ENCODE measurements around the gene MYH11.
"Not testable (repeated sequence)": the region's sequence is repeated elsewhere in the genome, so short reads cannot be mapped to it uniquely, and the experiment has no call there.

Gene MYH11

GRCh38 chr16:15703029-15703736 lies 153.6 kb downstream of the MYH11 start:
- Histone ChIP-seq H3K27ac (no peak overlapping the region), H3K9ac (no peak overlapping the region), H3K4me3 (no peak overlapping the region), H3K4me1 (peaks cover 23% of the 10 kb centered on the region), H4K20me1 (0 out of 2 replicates have a peak, but pooled peaks cover 10% of the 10 kb centered on the region), H3K4me2 (no peak overlapping the region), H3K9me3 (no peaks in the 10 kb centered on the region), H3K36me3 (peaks cover 98% of the 10 kb centered on the region), H3K27me3 (no peaks in the 10 kb centered on the region)
- TF ChIP-seq Cebpa-rat (IDR thresholded peaks at IDR 0.05): no peak

GRCh38 chr16:15701975-15702970 lies 154.6 kb downstream of the MYH11 start:
- H3K36me3 ChIP-seq: peaks cover 98% of the 10 kb centered on the region
- peaks cover 23% of the 10 kb centered on the region for H3K4me1 ChIP-seq

GRCh38 chr16:15701367-15701766 lies 155.5 kb downstream of the MYH11 start:
- H3K36me3 ChIP-seq: peaks cover 98% of the 10 kb centered on the region
- H3K27me3 ChIP-seq: no peaks in the 10 kb centered on the region
- H3K27ac ChIP-seq: no peak overlapping the region
- no peak overlapping the region for H3K9ac ChIP-seq
- H3K4me2 ChIP-seq: no peak overlapping the region
- no peak for TF ChIP-seq Cebpa-rat (IDR thresholded peaks at IDR 0.05)
- peaks cover 23% of the 10 kb centered on the region for H3K4me1 ChIP-seq
- no peaks in the 10 kb centered on the region for H3K9me3 ChIP-seq
- H4K20me1 ChIP-seq: 0 out of 2 replicates have a peak, but pooled peaks cover 10% of the 10 kb centered on the region
- no peak overlapping the region for H3K4me3 ChIP-seq

More at GRCh38 chr16:15701975-15702970, 154.6 kb downstream of the MYH11 start:
- Histone ChIP-seq H3K27me3 (no peaks in the 10 kb centered on the region), H4K20me1 (0 out of 2 replicates have a peak, but pooled peaks cover 10% of the 10 kb centered on the region), H3K4me3 (no peak overlapping the region), H3K27ac (no peak overlapping the region), H3K4me2 (no peak overlapping the region), H3K9me3 (no peaks in the 10 kb centered on the region), H3K9ac (no peak overlapping the region)
- TF ChIP-seq Cebpa-rat (IDR thresholded peaks at IDR 0.05): no peak

GRCh38 chr16:15699819-15700218 lies 157.0 kb downstream of the MYH11 start:
- Histone ChIP-seq H4K20me1 (0 out of 2 replicates have a peak, but pooled peaks cover 10% of the 10 kb centered on the region), H3K4me2 (no peak overlapping the region), H3K9me3 (no peaks in the 10 kb centered on the region), H3K36me3 (peaks cover 100% of the 10 kb centered on the region), H3K27ac (no peak overlapping the region), H3K9ac (no peak overlapping the region), H3K4me1 (peaks cover 16% of the 10 kb centered on the region), H3K27me3 (no peaks in the 10 kb centered on the region), H3K4me3 (no peak overlapping the region)
- TF ChIP-seq Cebpa-rat (IDR thresholded peaks at IDR 0.05): no peak

GRCh38 chr16:15694499-15694898 lies 162.3 kb downstream of the MYH11 start:
- Histone ChIP-seq H3K9ac (no peak overlapping the region), H3K4me2 (no peak overlapping the region), H3K9me3 (no peaks in the 10 kb centered on the region), H3K27me3 (no peaks in the 10 kb centered on the region), H3K4me3 (no peak overlapping the region), H3K27ac (no peak overlapping the region), H3K36me3 (peaks cover 100% of the 10 kb centered on the region), H3K4me1 (no peaks in the 10 kb centered on the region), H4K20me1 (peaks cover 11% of the 10 kb centered on the region; the same call in 1 of the 2 replicates)
- TF ChIP-seq Cebpa-rat (IDR thresholded peaks at IDR 0.05): no peak

- H3K9ac ChIP-seq: not testable (repeated sequence)
- H3K36me3 ChIP-seq: peaks cover 100% of the 10 kb centered on the region
Measured at GRCh38 chr16:15692508-15692907, 164.3 kb downstream of the MYH11 start.

GRCh38 chr16:15691046-15691445 lies 165.8 kb downstream of the MYH11 start:
- Histone ChIP-seq H3K9me3 (no peaks in the 10 kb centered on the region), H3K4me3 (no peak overlapping the region), H3K4me2 (no peak overlapping the region), H3K36me3 (peaks cover 100% of the 10 kb centered on the region), H3K4me1 (no peaks in the 10 kb centered on the region), H3K9ac (no peak overlapping the region), H3K27me3 (no peaks in the 10 kb centered on the region), H4K20me1 (peaks cover 11% of the 10 kb centered on the region; the same call in 1 of the 2 replicates), H3K27ac (no peak overlapping the region)
- TF ChIP-seq Cebpa-rat (IDR thresholded peaks at IDR 0.05): no peak

More at GRCh38 chr16:15692508-15692907, 164.3 kb downstream of the MYH11 start:
- H3K9me3 ChIP-seq, H3K4me3 ChIP-seq, H3K4me1 ChIP-seq, H3K4me2 ChIP-seq, H3K27ac ChIP-seq, H3K27me3 ChIP-seq: not testable (repeated sequence)
- peaks cover 11% of the 10 kb centered on the region; the same call in 1 of the 2 replicates for H4K20me1 ChIP-seq

- Histone ChIP-seq H3K27ac (no peak overlapping the region), H3K9ac (no peak overlapping the region), H3K36me3 (peaks cover 100% of the 10 kb centered on the region), H3K4me1 (no peaks in the 10 kb centered on the region), H3K9me3 (no peaks in the 10 kb centered on the region), H3K4me3 (no peak overlapping the region), H3K4me2 (no peak overlapping the region), H3K27me3 (no peaks in the 10 kb centered on the region), H4K20me1 (peaks cover 13% of the 10 kb centered on the region; the same call in 1 of the 2 replicates)
- no peak for TF ChIP-seq Cebpa-rat (IDR thresholded peaks at IDR 0.05)
Measured at GRCh38 chr16:15690296-15690695, 166.5 kb downstream of the MYH11 start.

GRCh38 chr16:15689290-15689689 lies 167.5 kb downstream of the MYH11 start:
- no peak overlapping the region for H3K27ac ChIP-seq
- no peaks in the 10 kb centered on the region for H3K9me3 ChIP-seq
- peaks cover 17% of the 10 kb centered on the region; the same call in 1 of the 2 replicates for H4K20me1 ChIP-seq
- H3K4me2 ChIP-seq: no peak overlapping the region
- no peak overlapping the region for H3K9ac ChIP-seq
- peaks cover 100% of the 10 kb centered on the region for H3K36me3 ChIP-seq
- no peak for TF ChIP-seq Cebpa-rat (IDR thresholded peaks at IDR 0.05)
- no peak overlapping the region for H3K4me3 ChIP-seq
- H3K27me3 ChIP-seq: no peaks in the 10 kb centered on the region
- no peaks in the 10 kb centered on the region for H3K4me1 ChIP-seq

Data from BLaER1 (cell line).